ENCODE measurements around the gene OR4F17. TPM values are rescaled to one million over a fixed set of nuclear protein-coding genes. Genes with fewer than 3 reads are reported as not detected.

The OR4F17 gene
- total and polyA plus RNA-seq, 2 donors from 2014 or later: 0.35 TPM; not detected in 1

Other genes with a start within 250 kb of the OR4F17 start
- 28.7 TPM for gene PLPP2, start 184.3 kb downstream of the OR4F17 start, total RNA-seq
- 5.8 TPM for gene PLPP2, start 184.3 kb downstream of the OR4F17 start, polyA plus RNA-seq (ENCODE audit: insufficient read depth, low read depth, low replicate concordance)
- 23.4 TPM for gene MIER2, start 237.7 kb downstream of the OR4F17 start, total RNA-seq
- 18.4 TPM for gene MIER2, start 237.7 kb downstream of the OR4F17 start, polyA plus RNA-seq (ENCODE audit: insufficient read depth, low read depth, low replicate concordance)